Activated CD4-positive, CD25-positive, alpha-beta regulatory T cell treated with anti-CD3 and anti-CD28 coated beads, Interleukin-2, amount 50 U/mL, for 72 hours (primary cell): ENCODE results near the gene YTHDF1.

Experiments
- DNase-seq: peaks from one replicate; pipeline ENCODE4 v3.0.0; 2021

Gene YTHDF1

GRCh38 chr20:63248835-63249591, 33.1 kb upstream of the YTHDF1 start:
- no peak for DNase-seq

GRCh38 chr20:63247671-63248228, 31.8 kb upstream of the YTHDF1 start:
- no peak for DNase-seq

GRCh38 chr20:63246490-63247288, 30.8 kb upstream of the YTHDF1 start:
- no peak for DNase-seq

- no peak for DNase-seq
Observed at GRCh38 chr20:63244468-63244867, 28.5 kb upstream of the YTHDF1 start.

- no peak for DNase-seq
Observed at GRCh38 chr20:63243604-63244247, 27.8 kb upstream of the YTHDF1 start.

GRCh38 chr20:63242736-63243135, 26.8 kb upstream of the YTHDF1 start:
- no peak for DNase-seq

- DNase-seq, result no peak
Observed at GRCh38 chr20:63241272-63241671, 25.3 kb upstream of the YTHDF1 start.

- DNase-seq, result no peak
Observed at GRCh38 chr20:63240004-63240403, 24.1 kb upstream of the YTHDF1 start.

GRCh38 chr20:63239431-63239830, 23.5 kb upstream of the YTHDF1 start:
- DNase-seq, result no peak

GRCh38 chr20:63238514-63239125, 22.7 kb upstream of the YTHDF1 start:
- DNase-seq, result no peak

GRCh38 chr20:63238031-63238430, 22.1 kb upstream of the YTHDF1 start:
- DNase-seq, result no peak

GRCh38 chr20:63236116-63236837, 20.3 kb upstream of the YTHDF1 start:
- no peak for DNase-seq

GRCh38 chr20:63235399-63235983, 19.6 kb upstream of the YTHDF1 start, which contains the start of gene BIRC7:
BIRC7 (plus strand) TSS chr20:63235905; CDS start chr20:63236097, 192 bp downstream.
- no peak for DNase-seq

GRCh38 chr20:63234693-63235398, 18.9 kb upstream of the YTHDF1 start:
- DNase-seq, result no peak

- DNase-seq, result no peak
Observed at GRCh38 chr20:63233924-63234323, 18.0 kb upstream of the YTHDF1 start.

- no peak for DNase-seq
Observed at GRCh38 chr20:63233061-63233344, 17.1 kb upstream of the YTHDF1 start.

GRCh38 chr20:63232235-63233060, 16.5 kb upstream of the YTHDF1 start:
- no peak for DNase-seq

- no peak for DNase-seq
Observed at GRCh38 chr20:63230800-63231268, 14.9 kb upstream of the YTHDF1 start.

GRCh38 chr20:63228806-63229205, 12.9 kb upstream of the YTHDF1 start:
- DNase-seq, result no peak

GRCh38 chr20:63227260-63227659, 11.3 kb upstream of the YTHDF1 start:
- no peak for DNase-seq
